Measurements from ENCODE around the gene RBM18. TPM values are rescaled to one million over a fixed set of nuclear protein-coding genes. Genes with fewer than 3 reads are reported as not detected.

Gene RBM18
- total and polyA plus RNA-seq, 2 of the 4 experiments (the other 2 are of a cell fraction), result 8.4 to 15.6 TPM

GRCh38 chr9:122264360-122265148, at the start of gene RBM18, which contains the start of gene MRRF (continued):
- TF ChIP-seq RAD21 (IDR thresholded peaks at IDR 0.05; ENCODE audit: low read length) (peak; percentile 8; the same call in 1 of the 2 replicates), ELK1 (IDR thresholded peaks at IDR 0.05; ENCODE audit: borderline replicate concordance, low read depth, low read length) (no peak)

- ChIA-PET CTCF (no interaction called here), POLR2A (ENCODE audit: unreplicated experiment) (no interaction called here)
- no peak overlapping the region for H2AFZ ChIP-seq (replicated peaks; ENCODE audit: low read length, poor library complexity)
- dilution Hi-C loops (cut with HindIII; ENCODE audit: low sequenced_read_pairs, unreplicated experiment) (no loop called here), intact Hi-C loops (cut with micrococcal nuclease) (no loop called here), in situ Hi-C loops (cut with MboI; ENCODE audit: low sequenced_read_pairs) (no loop called here)
- peaks cover 2 to 7% of the 10 kb centered on the region in 2 experiments; a peak in 2 of 4 replicates for H3K79me1 ChIP-seq (ENCODE audit: low read depth in 1 of 2, low read length in 2 of 2)
- H2BK15ac ChIP-seq (ENCODE audit: low read depth, low read length), result no peak overlapping the region
- TF ChIP-seq, protein P1, sequence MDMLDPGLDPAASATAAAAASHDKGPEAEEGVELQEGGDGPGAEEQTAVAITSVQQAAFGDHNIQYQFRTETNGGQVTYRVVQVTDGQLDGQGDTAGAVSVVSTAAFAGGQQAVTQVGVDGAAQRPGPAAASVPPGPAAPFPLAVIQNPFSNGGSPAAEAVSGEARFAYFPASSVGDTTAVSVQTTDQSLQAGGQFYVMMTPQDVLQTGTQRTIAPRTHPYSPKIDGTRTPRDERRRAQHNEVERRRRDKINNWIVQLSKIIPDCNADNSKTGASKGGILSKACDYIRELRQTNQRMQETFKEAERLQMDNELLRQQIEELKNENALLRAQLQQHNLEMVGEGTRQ (IDR thresholded peaks at IDR 0.05; ENCODE audit: low read depth, low read length), result peak; percentile 29; the same call in 1 of the 2 replicates
- no peak for TF ChIP-seq CEBPB (IDR thresholded peaks at IDR 0.05; ENCODE audit: low read depth, low read length)
- no peak overlapping the region for H2BK5ac ChIP-seq (ENCODE audit: low read depth, low read length, poor library complexity, severe bottlenecking)
- no peak overlapping the region for H3K4ac ChIP-seq (ENCODE audit: low read depth, low read length)
- H3K27ac ChIP-seq (ENCODE audit: insufficient read depth, low read length), result no peak overlapping the region
- H4K91ac ChIP-seq (ENCODE audit: insufficient read depth, low read depth, low read length), result no peak overlapping the region
- peaks cover 10% of the 10 kb centered on the region for H3K9me1 ChIP-seq (ENCODE audit: insufficient read depth, low read length)
- no peak overlapping the region for H3K23ac ChIP-seq (ENCODE audit: low read depth, low read length)
- no peak overlapping the region for H3K56ac ChIP-seq (ENCODE audit: extremely low read depth, insufficient read depth, low read length)
- H3K4me3 ChIP-seq (ENCODE audit: insufficient read depth, low read depth, low read length), result no peak overlapping the region
- H2AK5ac ChIP-seq (ENCODE audit: low read depth, low read length), result no peak overlapping the region
- ATAC-seq (ENCODE audit: low read depth) (no peak), DNase-seq (no peak)
- no peak overlapping the region for H4K8ac ChIP-seq (ENCODE audit: low read depth in 2 of 2, low read length in 2 of 2)
- no TSS peak for BruUV-seq (replicated peaks)
- no peaks in the 10 kb centered on the region for H3K27me3 ChIP-seq (ENCODE audit: control insufficient read depth, insufficient read depth, low read length)
- H3K4me2 ChIP-seq (ENCODE audit: low read depth, low read length), result no peak overlapping the region
- H2AK9ac ChIP-seq (replicated peaks; ENCODE audit: low read depth, low read length, poor library complexity), result no peak overlapping the region
- no peaks in the 10 kb centered on the region for H3K9me3 ChIP-seq (ENCODE audit: control insufficient read depth, insufficient read depth, low read length)
- no peak overlapping the region for H3K14ac ChIP-seq (replicated peaks; ENCODE audit: low read depth, low read length)
- H4K20me1 ChIP-seq (ENCODE audit: insufficient read depth, low read length), result 0 out of 2 replicates have a peak, but pooled peaks cover 3% of the 10 kb centered on the region
- H2BK20ac ChIP-seq (ENCODE audit: low read depth, low read length), result no peak overlapping the region
- no peak overlapping the region for H3K9ac ChIP-seq (ENCODE audit: low read depth, low read length)
- H2BK120ac ChIP-seq (ENCODE audit: low read depth, low read length), result no peak overlapping the region
- H3K18ac ChIP-seq (ENCODE audit: low read depth, low read length), result no peak overlapping the region
- H3K36me3 ChIP-seq (ENCODE audit: control insufficient read depth, insufficient read depth, low read length), result peaks cover 22% of the 10 kb centered on the region
- H4K5ac ChIP-seq (ENCODE audit: low read depth, low read length), result no peak overlapping the region
- H3K4me1 ChIP-seq (ENCODE audit: control insufficient read depth, insufficient read depth, low read length), result peaks cover 7% of the 10 kb centered on the region
Measured at GRCh38 chr9:122314165-122314564, 49.5 kb upstream of the RBM18 start.

All from IMR-90 (cell line).